HTERT RPE-1 (cell line): ENCODE measurements around the gene CFAP251.

Experiments
- in situ Hi-C: fragments of 300-500 bp; cut with MboI; formaldehyde crosslinking; loops from 4 replicates; pipeline ENCODE4 v1.14.3; 2020; ENCODE audit warnings: low sequenced_read_pairs

Gene CFAP251

DNA sequence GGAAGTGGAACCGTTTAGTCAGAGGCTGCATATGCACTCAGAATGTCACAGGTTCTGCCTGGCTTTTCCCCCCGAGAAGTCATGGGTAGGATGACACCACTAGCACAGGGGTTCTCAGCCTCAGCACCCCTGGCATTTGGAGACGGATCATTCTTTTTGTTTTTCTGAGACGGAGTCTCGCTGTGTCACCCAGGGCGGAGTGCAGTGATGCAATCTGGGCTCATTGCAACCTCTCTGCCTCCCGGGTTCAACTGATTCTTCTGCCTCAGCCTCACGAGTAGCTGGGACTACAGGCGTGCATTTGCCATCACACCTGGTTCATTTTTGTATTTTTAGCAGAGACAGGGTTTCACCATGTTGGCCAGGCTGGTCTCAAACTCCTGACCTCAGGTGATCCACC lies 131.4 kb downstream of the CFAP251 start:
- in situ Hi-C loops = no loop called here

DNA sequence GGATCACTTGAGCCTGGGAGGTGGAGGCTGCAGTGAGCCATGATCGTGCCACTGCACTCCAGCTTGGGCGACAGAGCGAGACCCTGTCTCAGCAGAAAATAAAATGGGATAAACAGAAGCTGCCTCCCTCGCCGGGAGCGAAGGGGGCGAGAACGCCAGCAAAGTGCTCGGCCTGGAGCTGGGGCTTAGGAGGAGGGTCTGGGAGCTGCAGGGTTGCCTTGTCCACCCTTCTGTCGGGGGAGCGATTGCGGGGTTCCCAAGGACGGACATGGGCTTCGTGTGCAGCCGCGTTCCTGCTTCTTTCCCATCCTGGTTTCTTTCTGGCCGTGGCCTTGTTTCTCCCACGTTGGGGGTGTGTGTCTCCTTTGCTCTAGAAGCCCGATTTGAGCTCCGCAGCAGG lies 132.3 kb downstream of the CFAP251 start:
- in situ Hi-C loops = no loop called here

DNA sequence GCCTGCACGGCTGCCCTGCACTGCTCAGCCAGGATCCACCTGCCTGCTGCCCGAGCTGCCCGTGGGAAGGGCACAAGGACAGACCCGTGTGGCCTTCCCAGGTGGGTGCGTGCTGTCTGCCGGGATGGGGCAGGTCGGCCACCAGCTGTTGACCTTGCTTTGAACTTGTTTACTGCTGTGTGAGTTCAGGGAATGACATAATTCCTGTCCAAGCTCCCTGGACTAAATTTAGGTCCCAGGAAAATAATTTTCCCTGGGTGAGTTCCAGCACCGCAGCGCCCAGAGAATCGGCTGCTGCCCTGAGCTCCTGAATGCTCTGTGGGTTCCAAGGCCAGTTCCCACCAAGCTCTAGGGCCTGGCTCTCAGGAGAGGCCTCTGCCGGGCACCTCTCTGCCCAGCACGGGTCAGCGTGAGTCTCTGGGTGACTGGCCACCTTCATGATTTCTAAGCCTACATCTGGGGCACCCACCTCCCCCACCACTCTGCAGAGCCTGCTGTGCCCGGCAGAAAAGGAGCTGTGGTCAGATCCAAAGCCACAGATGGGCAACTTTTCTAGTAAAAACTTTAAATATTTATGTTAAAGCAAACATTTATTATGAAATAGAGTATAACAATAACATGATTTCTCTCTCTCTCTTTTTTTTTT lies 133.0 kb downstream of the CFAP251 start:
- in situ Hi-C loops = no loop called here

DNA sequence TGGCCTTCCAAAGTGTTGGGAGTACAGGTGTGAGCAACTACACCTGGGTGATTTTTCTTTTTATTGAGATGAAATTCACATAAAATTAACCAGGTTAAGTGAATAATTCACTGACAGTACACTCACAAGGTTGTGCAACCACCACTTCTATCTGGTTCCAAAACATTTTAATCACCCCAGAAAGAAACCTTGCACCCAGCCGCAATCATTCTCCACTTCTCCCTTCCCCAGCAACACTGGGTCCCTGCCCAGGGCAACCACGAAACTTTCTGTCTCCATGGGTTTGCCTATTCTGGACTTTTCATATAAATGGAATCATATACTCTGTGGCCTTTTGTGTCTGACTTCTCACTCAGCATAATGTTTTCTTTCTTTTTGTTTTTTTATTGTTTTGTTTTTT lies 133.9 kb downstream of the CFAP251 start:
- in situ Hi-C loops = no loop called here
